ENCODE measurements around the gene EEFSEC. TPM values are rescaled to one million over a fixed set of nuclear protein-coding genes. Genes with fewer than 3 reads are reported as not detected.

Gene EEFSEC
- total RNA-seq, 2 experiments from 2014 or later: 19.2 to 19.6 TPM

DNA sequence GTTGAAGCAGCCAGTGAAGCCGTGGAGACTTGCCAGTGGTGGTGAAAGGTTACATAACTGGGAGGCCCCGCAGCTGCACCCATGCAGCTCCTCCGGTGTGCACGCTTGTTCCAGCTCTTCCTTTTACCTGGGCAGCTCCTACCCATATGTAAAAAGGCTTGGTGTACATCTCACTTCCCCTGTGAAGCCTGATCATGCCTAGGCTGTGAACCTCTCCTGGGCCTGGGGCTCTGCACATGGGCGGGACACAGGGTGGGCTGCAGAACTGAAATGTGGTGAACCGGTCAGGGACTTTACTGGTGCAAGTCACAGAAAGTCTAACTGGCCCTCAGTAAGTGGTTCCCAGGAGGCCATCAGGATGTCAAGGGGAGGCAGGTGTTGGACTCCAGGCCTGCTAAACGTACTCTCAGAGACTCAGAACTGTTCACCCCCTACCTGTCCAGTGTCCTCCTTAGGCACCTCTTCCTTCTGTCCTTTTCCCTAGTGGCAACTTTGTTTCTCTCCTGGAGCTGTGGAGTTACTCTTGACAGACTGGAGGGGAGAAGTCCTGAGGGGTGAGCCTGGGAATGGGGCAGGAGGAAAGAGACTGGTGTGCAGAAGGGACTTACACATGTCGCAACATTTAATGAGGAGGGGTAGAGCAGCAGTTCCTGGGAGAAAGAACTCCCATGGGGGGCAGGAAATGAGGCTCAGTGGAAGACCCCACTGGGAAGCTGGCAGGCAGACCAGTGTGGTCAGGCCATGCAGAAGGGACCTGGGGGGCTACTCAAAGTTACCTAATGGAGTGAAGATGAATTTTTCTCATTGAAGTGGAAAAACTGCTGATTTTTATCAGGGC lies 148.1 kb downstream of the EEFSEC start:
- H3K27me3 Mint-ChIP-seq: no peaks in the 10 kb centered on the region
- TF ChIP-seq, protein P1, sequence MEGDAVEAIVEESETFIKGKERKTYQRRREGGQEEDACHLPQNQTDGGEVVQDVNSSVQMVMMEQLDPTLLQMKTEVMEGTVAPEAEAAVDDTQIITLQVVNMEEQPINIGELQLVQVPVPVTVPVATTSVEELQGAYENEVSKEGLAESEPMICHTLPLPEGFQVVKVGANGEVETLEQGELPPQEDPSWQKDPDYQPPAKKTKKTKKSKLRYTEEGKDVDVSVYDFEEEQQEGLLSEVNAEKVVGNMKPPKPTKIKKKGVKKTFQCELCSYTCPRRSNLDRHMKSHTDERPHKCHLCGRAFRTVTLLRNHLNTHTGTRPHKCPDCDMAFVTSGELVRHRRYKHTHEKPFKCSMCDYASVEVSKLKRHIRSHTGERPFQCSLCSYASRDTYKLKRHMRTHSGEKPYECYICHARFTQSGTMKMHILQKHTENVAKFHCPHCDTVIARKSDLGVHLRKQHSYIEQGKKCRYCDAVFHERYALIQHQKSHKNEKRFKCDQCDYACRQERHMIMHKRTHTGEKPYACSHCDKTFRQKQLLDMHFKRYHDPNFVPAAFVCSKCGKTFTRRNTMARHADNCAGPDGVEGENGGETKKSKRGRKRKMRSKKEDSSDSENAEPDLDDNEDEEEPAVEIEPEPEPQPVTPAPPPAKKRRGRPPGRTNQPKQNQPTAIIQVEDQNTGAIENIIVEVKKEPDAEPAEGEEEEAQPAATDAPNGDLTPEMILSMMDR (IDR thresholded peaks at IDR 0.05): no peak
- H3K9me3 Mint-ChIP-seq: peaks cover 3% of the 10 kb centered on the region
- H3K4me3 Mint-ChIP-seq: no peak overlapping the region
- no peak for ATAC-seq
- H3K4me1 Mint-ChIP-seq (ENCODE audit: low read depth): peaks cover 12% of the 10 kb centered on the region
- ChIA-PET POLR2A (interaction anchor here (0.8 kb wide), 1 partner anchor 23 kb away, joined by 3 read pairs; no protein-coding TSS in a partner anchor), CTCF (interaction anchor here (0.6 to 1.2 kb wide), 3 partner anchors 17 to 307 kb away, joined by 3 read pairs; no protein-coding TSS in a partner anchor)
- H3K27ac Mint-ChIP-seq: no peak overlapping the region
- peaks cover 10% of the 10 kb centered on the region for H3K36me3 Mint-ChIP-seq (ENCODE audit: low read depth)
- intact Hi-C loops (cut with micrococcal nuclease): no loop called here
- no peak for DNase-seq

- H3K27ac Mint-ChIP-seq: no peak overlapping the region
- H3K9me3 Mint-ChIP-seq: no peaks in the 10 kb centered on the region
- TF ChIP-seq, protein P1 (IDR thresholded peaks at IDR 0.05): no peak
- no peak overlapping the region for H3K4me3 Mint-ChIP-seq
- no peaks in the 10 kb centered on the region for H3K27me3 Mint-ChIP-seq
- H3K36me3 Mint-ChIP-seq (ENCODE audit: low read depth): peaks cover 6% of the 10 kb centered on the region
- no peak for DNase-seq
- no peak for ATAC-seq
- ChIA-PET CTCF (interaction anchor here (1.5 to 1.6 kb wide), 2 partner anchors 10 to 16 kb away, joined by 5 to 7 read pairs; no protein-coding TSS in a partner anchor), POLR2A (interaction anchor here (1.0 to 1.1 kb wide), 2 partner anchors 11 to 153 kb away, joined by 3 to 4 read pairs; partner anchors contain the start of gene EEFSEC)
- intact Hi-C loops (cut with micrococcal nuclease): no loop called here
- H3K4me1 Mint-ChIP-seq (ENCODE audit: low read depth): peaks cover 7% of the 10 kb centered on the region
Measured at GRCh38 chr3:128306481-128306880, 153.2 kb downstream of the EEFSEC start.

DNA sequence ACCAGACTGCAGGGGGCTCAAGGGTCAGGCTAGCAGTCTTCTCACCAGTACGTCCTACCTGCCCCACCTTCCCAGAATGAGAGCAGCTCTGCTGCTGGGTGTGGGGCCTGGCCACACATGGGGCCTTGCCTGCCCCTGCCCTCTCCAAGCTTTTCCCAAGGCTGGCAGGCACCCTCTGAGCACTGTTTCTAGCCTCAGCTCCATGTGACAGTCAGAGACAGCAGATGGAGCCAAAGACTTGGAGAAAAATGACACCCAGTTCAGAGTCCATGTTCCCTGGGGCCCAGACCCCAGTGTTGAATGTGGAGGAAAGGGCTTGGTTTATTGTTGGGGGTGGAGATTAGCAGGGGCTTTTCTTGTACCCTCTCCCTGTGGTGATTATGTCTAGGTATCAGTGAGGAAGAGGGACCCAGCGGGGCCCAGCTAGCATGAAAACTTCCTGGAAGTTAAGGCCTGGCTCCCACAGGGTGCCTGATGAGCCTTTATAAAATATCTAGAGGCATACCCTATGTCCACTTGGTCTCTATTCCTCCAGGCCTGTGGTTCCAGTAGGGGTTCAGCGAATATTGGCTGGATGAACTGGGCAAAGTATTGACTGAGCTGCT lies 153.8 kb downstream of the EEFSEC start:
- CTCF ChIA-PET: interaction anchor here (1.5 to 1.6 kb wide), 2 partner anchors 11 to 15 kb away, joined by 5 to 7 read pairs; no protein-coding TSS in a partner anchor
- no peaks in the 10 kb centered on the region for H3K27me3 Mint-ChIP-seq
- peaks cover 6% of the 10 kb centered on the region for H3K36me3 Mint-ChIP-seq (ENCODE audit: low read depth)
- TF ChIP-seq, protein P1 (IDR thresholded peaks at IDR 0.05): no peak
- ATAC-seq (no peak), DNase-seq (no peak)
- H3K27ac Mint-ChIP-seq: no peak overlapping the region
- no peaks in the 10 kb centered on the region for H3K9me3 Mint-ChIP-seq
- POLR2A ChIA-PET: interaction anchor here (0.6 to 1.1 kb wide), 4 partner anchors 10 to 328 kb away, joined by 3 to 5 read pairs (median 4); partner anchors contain the start of gene EEFSEC
- no peak overlapping the region for H3K4me3 Mint-ChIP-seq
- intact Hi-C loops (cut with micrococcal nuclease): no loop called here
- H3K4me1 Mint-ChIP-seq (ENCODE audit: low read depth): peaks cover 11% of the 10 kb centered on the region

- TF ChIP-seq, protein P1 (IDR thresholded peaks at IDR 0.05): no peak
- CTCF ChIA-PET: interaction anchor here (0.6 to 2.4 kb wide), 4 partner anchors 10 to 255 kb away, joined by 3 to 12 read pairs (median 5); no protein-coding TSS in a partner anchor
- H3K9me3 Mint-ChIP-seq: no peaks in the 10 kb centered on the region
- POLR2A ChIA-PET: interaction anchor here (1.1 kb wide), 1 partner anchor 11 kb away, joined by 3 read pairs; no protein-coding TSS in a partner anchor
- intact Hi-C loops (cut with micrococcal nuclease): no loop called here
- peaks cover 6% of the 10 kb centered on the region for H3K36me3 Mint-ChIP-seq (ENCODE audit: low read depth)
- ATAC-seq: no peak
- no peak overlapping the region for H3K27ac Mint-ChIP-seq
- H3K27me3 Mint-ChIP-seq: no peaks in the 10 kb centered on the region
- no peak overlapping the region for H3K4me3 Mint-ChIP-seq
- H3K4me1 Mint-ChIP-seq (ENCODE audit: low read depth): peaks cover 11% of the 10 kb centered on the region
- no peak for DNase-seq
Measured at GRCh38 chr3:128307781-128308469, 154.6 kb downstream of the EEFSEC start.
